Erythroblast (primary cell): Measurements from ENCODE around the gene IGSF3.
A peak's percentile ranks its signal among the peaks of the same experiment; 100 is the strongest.

Source experiments
- DNase-seq, 2 experiments: peaks; one replicate each; lab custom pipeline; 2025; lab: John Stamatoyannopoulos, UW
- GATA1 ChIP-seq: IDR thresholded peaks from 2 replicates; pipeline ENCODE4 v1.6.1; 2011; ENCODE audit warnings: low read depth, mild to moderate bottlenecking, control low read depth, low read length, moderate library complexity
- POLR2A ChIP-seq: IDR thresholded peaks from 2 replicates; pipeline ENCODE4 v1.6.1; 2011; ENCODE audit warnings: mild to moderate bottlenecking, low read length

The IGSF3 gene

GRCh38 chr1:116537040-116537831, 130.3 kb downstream of the IGSF3 start:
- DNase-seq, result peak; percentile 16 to 28
- no peak for TF ChIP-seq POLR2A
- TF ChIP-seq GATA1, result no peak

- no peak for DNase-seq
- TF ChIP-seq GATA1 (no peak), POLR2A (no peak)
Observed at GRCh38 chr1:116534014-116534739, 133.4 kb downstream of the IGSF3 start.

- DNase-seq, result no peak
- TF ChIP-seq GATA1 (no peak), POLR2A (no peak)
Observed at GRCh38 chr1:116533429-116533820, 134.1 kb downstream of the IGSF3 start.

DNA sequence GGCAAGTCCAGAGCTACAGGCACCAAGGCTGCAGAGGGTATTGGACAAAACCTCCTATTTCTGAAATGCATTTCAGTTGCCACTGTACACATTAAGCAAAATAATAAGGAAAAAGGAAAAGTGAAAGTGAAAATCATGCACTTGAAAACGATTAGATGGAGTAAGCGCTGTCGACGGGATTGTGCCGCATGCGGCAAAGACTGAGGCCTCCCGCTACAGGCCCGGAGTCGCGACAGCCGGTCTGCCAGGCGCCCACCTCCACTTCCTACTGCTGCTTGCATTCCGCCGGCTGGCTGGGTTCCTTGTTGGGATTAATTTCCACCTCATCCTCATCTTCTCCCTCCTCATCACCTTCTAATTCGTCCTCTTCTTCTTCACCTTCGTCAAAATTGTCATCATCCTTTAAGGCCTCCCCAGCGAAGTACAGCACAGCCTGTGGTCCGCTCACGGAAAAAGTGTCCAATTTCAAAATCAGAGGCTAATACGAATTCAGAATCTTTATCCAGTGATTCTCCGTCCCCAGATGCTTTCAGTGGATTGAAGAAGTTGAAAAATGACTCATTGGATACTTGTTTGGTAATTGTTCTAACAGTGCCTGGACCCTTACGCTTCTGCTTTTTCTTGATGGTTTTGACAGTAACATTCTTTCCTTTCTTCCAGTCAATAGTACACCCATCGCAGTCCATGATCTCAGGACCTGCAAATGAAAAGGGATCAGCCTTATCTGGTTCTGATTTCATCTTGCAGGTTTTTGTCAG, 134.7 kb downstream of the IGSF3 start:
- DNase-seq, result no peak
- TF ChIP-seq GATA1 (no peak), POLR2A (no peak)

GRCh38 chr1:116531917-116532316, 135.6 kb downstream of the IGSF3 start:
- no peak for DNase-seq
- TF ChIP-seq GATA1, result no peak

DNA sequence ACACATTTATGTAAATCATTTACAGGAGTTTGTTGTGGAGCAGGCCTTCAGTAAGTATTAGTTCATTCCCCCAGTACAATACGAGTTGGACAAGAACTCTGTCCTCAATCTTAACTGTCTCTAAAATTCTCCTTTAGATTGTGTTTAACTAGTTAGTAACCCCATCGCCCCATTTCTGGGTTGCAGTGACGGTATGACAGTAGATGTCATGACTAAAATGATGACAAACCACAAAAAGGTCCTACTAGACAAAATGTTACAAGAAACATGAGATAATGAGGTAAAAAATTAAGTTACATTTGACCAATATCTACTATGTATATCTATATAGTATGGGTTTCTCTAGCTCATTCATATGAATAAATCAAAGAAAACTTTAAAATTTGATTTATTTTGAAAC, 137.9 kb downstream of the IGSF3 start:
- no peak for DNase-seq
- TF ChIP-seq GATA1 (no peak), POLR2A (no peak)

GRCh38 chr1:116529199-116529631, 138.3 kb downstream of the IGSF3 start:
- DNase-seq, result peak in 1 of 2 experiments; percentile 17

GRCh38 chr1:116528329-116529083, 139.0 kb downstream of the IGSF3 start:
- TF ChIP-seq POLR2A (no peak), GATA1 (no peak)
- no peak for DNase-seq

More at GRCh38 chr1:116529199-116529631, 138.3 kb downstream of the IGSF3 start:
- TF ChIP-seq POLR2A (no peak), GATA1 (no peak)

DNA sequence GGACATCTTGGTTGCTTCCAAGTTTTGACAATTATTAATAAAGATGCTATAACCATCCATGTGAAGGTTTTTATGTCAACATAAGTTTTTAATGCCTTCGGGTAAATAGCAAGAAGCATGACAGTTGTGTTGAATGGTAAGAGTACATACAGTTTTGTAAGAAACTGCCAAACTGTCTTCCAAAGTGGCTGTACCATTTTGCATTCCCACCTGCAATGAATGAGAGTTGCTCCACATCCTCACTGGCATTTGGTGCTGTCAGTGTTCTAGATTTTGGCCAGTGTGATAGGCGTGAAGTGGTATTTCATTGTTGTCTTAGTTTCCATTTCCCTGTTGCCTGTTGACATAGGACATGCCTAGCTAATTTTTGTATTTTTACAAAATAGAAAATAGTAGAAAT, 142.1 kb downstream of the IGSF3 start:
- DNase-seq, result no peak
- TF ChIP-seq POLR2A, result no peak
- TF ChIP-seq GATA1, result no peak
